PC-3 (cell line): Measurements from ENCODE around the gene NDUFAF2. TPM values are rescaled to one million over a fixed set of nuclear protein-coding genes. Genes with fewer than 3 reads are reported as not detected.

Experiments
- ATAC-seq: fragments of 200-7000 bp; cut with Tn5 transposase; 2 replicates; pipeline ENCODE4 v1.9.1; 2020; ENCODE audit warnings: mild to moderate bottlenecking, moderate library complexity
- BruUV-seq: library from RNA; stranded (reverse); fragments of 400-500 nt; replicated peaks from 2 replicates; lab custom pipeline; 2021; lab: Mats Ljungman, UMichigan
- CTCF ChIA-PET: fragments of 300-600 bp; sonication (Branson Sonifier 250); formaldehyde crosslinking; loops from one replicate; lab custom pipeline; 2022; ENCODE audit warnings: antibody characterized with exemption; lab: Charles Lee
- POLR2A ChIA-PET: fragments of 300-600 bp; sonication (Branson Sonifier 250); formaldehyde crosslinking; loops from one replicate; lab custom pipeline; 2022; ENCODE audit warnings: antibody characterized with exemption; ENCODE audit not compliant: unreplicated experiment; lab: Charles Lee
- DNase-seq: peaks from one replicate; pipeline ENCODE4 v3.0.0-alpha.2; 2015
- H2AFZ ChIP-seq: fragments of 300-600 bp; sonication (generic); 2 replicates; pipeline ENCODE4 v1.6.0; 2016; ENCODE audit warnings: antibody characterized with exemption, low read length
- H3F3A ChIP-seq: fragments of 300-600 bp; sonication (generic); one replicate; pipeline ENCODE4 v1.6.0; 2017; ENCODE audit warnings: antibody characterized with exemption, low read length, control low read depth, mild to moderate bottlenecking; ENCODE audit not compliant: unreplicated experiment
- H3K27ac ChIP-seq: fragments of 300-600 bp; sonication (generic); 2 replicates; pipeline ENCODE4 v1.5.1; 2016; ENCODE audit warnings: mild to moderate bottlenecking, low read length
- H3K27me3 ChIP-seq: fragments of 300-600 bp; sonication (generic); 2 replicates; pipeline ENCODE4 v1.6.1; 2016; ENCODE audit warnings: low read length, mixed read lengths
- H3K36me3 ChIP-seq: fragments of 300-600 bp; sonication (generic); 2 replicates; pipeline ENCODE4 v1.6.1; 2016; ENCODE audit warnings: low read depth, mixed run types, low read length, mixed read lengths
- H3K4me1 ChIP-seq: fragments of 300-600 bp; sonication (generic); 2 replicates; pipeline ENCODE4 v1.5.1; 2016; ENCODE audit warnings: low read length; ENCODE audit not compliant: insufficient read depth
- H3K4me2 ChIP-seq: fragments of 300-600 bp; sonication (generic); 2 replicates; pipeline ENCODE4 v1.6.0; 2016; ENCODE audit warnings: low read length
- H3K4me3 ChIP-seq: fragments of 300-600 bp; sonication (generic); 2 replicates; pipeline ENCODE4 v1.5.1; 2016; ENCODE audit warnings: mild to moderate bottlenecking, low read length, mixed read lengths
- H3K79me2 ChIP-seq: fragments of 300-600 bp; sonication (generic); 2 replicates; pipeline ENCODE4 v1.6.1; 2017; ENCODE audit warnings: low read length, mixed read lengths
- H3K9ac ChIP-seq: fragments of 300-600 bp; sonication (generic); 2 replicates; pipeline ENCODE4 v1.6.0; 2016; ENCODE audit warnings: mild to moderate bottlenecking, low read length
- H3K9me2 ChIP-seq: fragments of 300-600 bp; sonication (generic); replicated peaks from 2 replicates; pipeline ENCODE4 v1.6.1; 2016; ENCODE audit warnings: mixed run types, low read length, mixed read lengths
- H3K9me3 ChIP-seq: fragments of 300-600 bp; sonication (generic); 2 replicates; pipeline ENCODE4 v1.6.1; 2016; ENCODE audit warnings: low read length, mixed read lengths
- H4K20me1 ChIP-seq: fragments of 300-600 bp; sonication (generic); 2 replicates; pipeline ENCODE4 v1.6.1; 2016; ENCODE audit warnings: low read length, mixed read lengths
- CTCF ChIP-seq: fragments of 300-600 bp; sonication (generic); conservative IDR thresholded peaks from 2 replicates; pipeline ENCODE4 v1.5.1; 2017; ENCODE audit warnings: antibody characterized with exemption, low read depth, mild to moderate bottlenecking, low read length
- EZH2 ChIP-seq: fragments of 300-600 bp; sonication (generic); IDR thresholded peaks from one replicate; pipeline ENCODE4 v1.6.1; 2017; ENCODE audit warnings: antibody characterized with exemption, mild to moderate bottlenecking, low read length; ENCODE audit not compliant: unreplicated experiment
- EZH2phosphoT487 ChIP-seq: fragments of 300-600 bp; sonication (generic); IDR thresholded peaks from 2 replicates; pipeline ENCODE4 v1.6.1; 2018; ENCODE audit warnings: mild to moderate bottlenecking, antibody characterized with exemption, low read length, borderline replicate concordance
- intact Hi-C: fragments of 100-400 bp; cut with micrococcal nuclease; formaldehyde crosslinking; loops from 2 replicates; pipeline ENCODE4 v1.9.0; 2023
- total RNA-seq: library from RNA; depleted of rRNA; stranded (reverse); fragments of >200 nt; gene quantifications from 2 replicates; pipeline ENCODE4 v1.2.3, GENCODE V29; 2014

Gene NDUFAF2
- total RNA-seq, 1 experiment from 2014 or later, result 41.9 TPM

GRCh38 chr5:61162010-61162831 lies 217.2 kb downstream of the NDUFAF2 start, which contains the start of gene SMIM15:
Gene SMIM15 (minus strand): TSS chr5:61162468. CDS start chr5:61160171, 2,297 bp downstream.
- POLR2A ChIA-PET, result no interaction called here

GRCh38 chr5:61162832-61163567 lies 218.0 kb downstream of the NDUFAF2 start:
- CTCF ChIA-PET, result interaction anchor here (0.6 kb wide), 1 partner anchor 164 kb away, joined by 10 read pairs; no protein-coding TSS in a partner anchor
- TF ChIP-seq EZH2phosphoT487 (no peak), EZH2 (no peak), CTCF (no peak)

More at GRCh38 chr5:61162010-61162831, 217.2 kb downstream of the NDUFAF2 start, which contains the start of gene SMIM15:
- Histone ChIP-seq H3K27me3 (no peaks in the 10 kb centered on the region), H3K4me2 (peak within 1 kb of the TSS; percentile 91), H3K9me2 (no peaks in the 10 kb centered on the region), H3K9me3 (no peaks in the 10 kb centered on the region), H4K20me1 (no peaks in the 10 kb centered on the region), H3K9ac (peak within 1 kb of the TSS; percentile 98), H3K36me3 (peaks cover 14% of the 10 kb centered on the region), H2AFZ (peak within 1 kb of the TSS; percentile 97), H3K27ac (peak within 1 kb of the TSS; percentile 88), H3K4me1 (peaks cover 31% of the 10 kb centered on the region), H3F3A (no peaks in the 10 kb centered on the region), H3K79me2 (peaks cover 63% of the 10 kb centered on the region), H3K4me3 (peak within 1 kb of the TSS; percentile 98)
- no peak for TF ChIP-seq CTCF
- no peak for TF ChIP-seq EZH2phosphoT487
- TF ChIP-seq EZH2, result no peak
- TSS peak; percentile 55 for BruUV-seq
- ATAC-seq (peak; percentile 92), DNase-seq (peak; percentile 83)
- intact Hi-C loops, result loop anchor here (2.0 to 5.0 kb wide), 3 partner anchors 107 to 215 kb away; partner anchors contain the start of genes ERCC8 and NDUFAF2
- CTCF ChIA-PET, result interaction anchor here (0.6 kb wide), 1 partner anchor 165 kb away, joined by 10 read pairs; no protein-coding TSS in a partner anchor

More at GRCh38 chr5:61162832-61163567, 218.0 kb downstream of the NDUFAF2 start:
- Histone ChIP-seq H3K27me3 (no peaks in the 10 kb centered on the region), H3F3A (no peaks in the 10 kb centered on the region), H3K79me2 (peaks cover 60% of the 10 kb centered on the region), H3K27ac (peak overlapping the region; percentile 88), H3K4me1 (peaks cover 31% of the 10 kb centered on the region), H3K4me2 (peak overlapping the region; percentile 76), H4K20me1 (no peaks in the 10 kb centered on the region), H3K9me3 (no peaks in the 10 kb centered on the region), H2AFZ (peak overlapping the region; percentile 97), H3K9me2 (no peaks in the 10 kb centered on the region), H3K9ac (peak overlapping the region; percentile 98), H3K36me3 (peaks cover 14% of the 10 kb centered on the region), H3K4me3 (peak overlapping the region; percentile 98)
- POLR2A ChIA-PET, result interaction anchor here (0.5 kb wide), 1 partner anchor 171 kb away, joined by 3 read pairs; no protein-coding TSS in a partner anchor
- ATAC-seq, result peak; percentile 46
- TSS peak; percentile 83 for BruUV-seq
- peak; percentile 32 for DNase-seq
- intact Hi-C loops, result loop anchor here (2.0 to 5.0 kb wide), 3 partner anchors 108 to 216 kb away; partner anchors contain the start of genes ERCC8 and NDUFAF2
